CD4-positive, alpha-beta T cell (primary cell): ENCODE data around the gene SLC2A13. TPM values are rescaled to one million over a fixed set of nuclear protein-coding genes. Genes with fewer than 3 reads are reported as not detected.

ENCODE experiments used
- ATAC-seq: fragments of 200-7000 bp; cut with Tn5 transposase; one replicate; pipeline ENCODE4 v1.10.0; 2022; ENCODE audit warnings: mild to moderate bottlenecking; ENCODE audit not compliant: poor library complexity
- CTCF ChIA-PET: fragments of 350-600 bp; sonication (Branson Sonifier 250); formaldehyde crosslinking; loops from one replicate; lab custom pipeline; 2021; ENCODE audit warnings: antibody characterized with exemption, inconsistent platforms; lab: Charles Lee
- POLR2A ChIA-PET: fragments of 350-600 bp; sonication (Branson Sonifier 250); formaldehyde crosslinking; loops from one replicate; lab custom pipeline; 2021; ENCODE audit warnings: antibody characterized with exemption, inconsistent platforms; lab: Charles Lee
- DNase-seq, 14 experiments: peaks; one replicate each; pipeline ENCODE4 v3.0.0-alpha.2; 2013 to 2020; ENCODE audit warnings: mixed read lengths in 2 of 14
- H3K27ac ChIP-seq, 2 donors: one replicate each; pipeline versions ENCODE4 v1.5.1 to v1.7.0; 2013; ENCODE audit warnings: low read length in 2 of 2, low read depth in 1 of 2, mild to moderate bottlenecking in 1 of 2
- H3K27me3 ChIP-seq, 2 experiments: 1 replicate in 1 of 2; 2 replicates in 1 of 2; pipeline versions ENCODE4 v1.6.1 to v1.7.0; 2013; ENCODE audit warnings: low read length in 2 of 2, control low read depth in 1 of 2, mild to moderate bottlenecking in 1 of 2, moderate library complexity in 1 of 2; ENCODE audit not compliant: insufficient read depth in 2 of 2, control insufficient read depth in 1 of 2
- H3K36me3 ChIP-seq: one replicate; pipeline ENCODE4 v1.6.1; 2013; ENCODE audit warnings: low read length, control low read depth; ENCODE audit not compliant: insufficient read depth
- H3K4me1 ChIP-seq: one replicate; pipeline ENCODE4 v1.6.1; 2013; ENCODE audit warnings: low read length, control low read depth; ENCODE audit not compliant: insufficient read depth
- H3K4me3 ChIP-seq: one replicate; pipeline ENCODE4 v1.5.1; 2013; ENCODE audit warnings: mild to moderate bottlenecking, low read length, moderate library complexity
- H3K9me3 ChIP-seq, 2 experiments: 1 replicate in 1 of 2; 2 replicates in 1 of 2; pipeline versions ENCODE4 v1.6.1 to v1.7.0; 2013; ENCODE audit warnings: low read length in 2 of 2, mild to moderate bottlenecking in 2 of 2, control low read depth in 1 of 2, moderate library complexity in 1 of 2; ENCODE audit not compliant: control insufficient read depth in 1 of 2, insufficient read depth in 1 of 2
- H3K27ac Mint-ChIP-seq: one replicate; pipeline ENCODE4 v1.8.0; 2020; ENCODE audit warnings: mixed read lengths
- H3K27me3 Mint-ChIP-seq: one replicate; pipeline ENCODE4 v1.8.0; 2021; ENCODE audit warnings: mixed read lengths
- H3K36me3 Mint-ChIP-seq: one replicate; pipeline ENCODE4 v1.8.0; 2021; ENCODE audit warnings: low read depth, mixed read lengths
- H3K4me1 Mint-ChIP-seq: one replicate; pipeline ENCODE4 v1.8.0; 2021; ENCODE audit warnings: low read depth, mixed read lengths
- H3K4me3 Mint-ChIP-seq: one replicate; pipeline ENCODE4 v1.8.0; 2020; ENCODE audit warnings: mild to moderate bottlenecking, mixed read lengths
- H3K9me3 Mint-ChIP-seq: one replicate; pipeline ENCODE4 v1.8.0; 2020; ENCODE audit warnings: mixed read lengths
- intact Hi-C, 2 experiments: fragments of 100-400 bp; cut with DNase I in 1 of 2; cut with micrococcal nuclease in 1 of 2; formaldehyde crosslinking; loops; one replicate each; pipeline versions ENCODE4 v1.15.1 to v1.9.0; 2023 to 2025; cut with DNase I, micrococcal nuclease
- total RNA-seq, 174 experiments: library from RNA in 2 of 174; stranded (reverse) in 2 of 174; gene quantifications; one replicate each; pipeline ENCODE4 v1.2.3 and lab custom pipeline; 2021 to 2026
- TF ChIP-seq, protein P1 (sequence below): fragments of 200-600 bp; IDR thresholded peaks from one replicate; pipeline ENCODE4 v1.8.0; 2022; ENCODE audit warnings: antibody characterized with exemption, mild to moderate bottlenecking

The SLC2A13 gene
- total RNA-seq, 2 experiments from 2014 or later = 1.6 to 1.7 TPM

GRCh38 chr12:40034156-40034555 is 71.7 kb downstream of the SLC2A13 start:
- DNase-seq (no peak), ATAC-seq (no peak)
- TF ChIP-seq, protein P1, sequence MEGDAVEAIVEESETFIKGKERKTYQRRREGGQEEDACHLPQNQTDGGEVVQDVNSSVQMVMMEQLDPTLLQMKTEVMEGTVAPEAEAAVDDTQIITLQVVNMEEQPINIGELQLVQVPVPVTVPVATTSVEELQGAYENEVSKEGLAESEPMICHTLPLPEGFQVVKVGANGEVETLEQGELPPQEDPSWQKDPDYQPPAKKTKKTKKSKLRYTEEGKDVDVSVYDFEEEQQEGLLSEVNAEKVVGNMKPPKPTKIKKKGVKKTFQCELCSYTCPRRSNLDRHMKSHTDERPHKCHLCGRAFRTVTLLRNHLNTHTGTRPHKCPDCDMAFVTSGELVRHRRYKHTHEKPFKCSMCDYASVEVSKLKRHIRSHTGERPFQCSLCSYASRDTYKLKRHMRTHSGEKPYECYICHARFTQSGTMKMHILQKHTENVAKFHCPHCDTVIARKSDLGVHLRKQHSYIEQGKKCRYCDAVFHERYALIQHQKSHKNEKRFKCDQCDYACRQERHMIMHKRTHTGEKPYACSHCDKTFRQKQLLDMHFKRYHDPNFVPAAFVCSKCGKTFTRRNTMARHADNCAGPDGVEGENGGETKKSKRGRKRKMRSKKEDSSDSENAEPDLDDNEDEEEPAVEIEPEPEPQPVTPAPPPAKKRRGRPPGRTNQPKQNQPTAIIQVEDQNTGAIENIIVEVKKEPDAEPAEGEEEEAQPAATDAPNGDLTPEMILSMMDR = no peak
- Mint-ChIP-seq H3K4me1 (no peaks in the 10 kb centered on the region), H3K9me3 (no peaks in the 10 kb centered on the region), H3K36me3 (no peaks in the 10 kb centered on the region), H3K4me3 (no peak overlapping the region), H3K27me3 (no peaks in the 10 kb centered on the region), H3K27ac (no peak overlapping the region)
- CTCF ChIA-PET = interaction anchor here (0.8 kb wide), 1 partner anchor 23 kb away, joined by 3 read pairs; no protein-coding TSS in a partner anchor
- H3K9me3 ChIP-seq = no peaks in the 10 kb centered on the region
- POLR2A ChIA-PET = no interaction called here
- H3K4me1 ChIP-seq = no peaks in the 10 kb centered on the region
- H3K4me3 ChIP-seq = no peak overlapping the region
- no peak overlapping the region for H3K27ac ChIP-seq
- no peaks in the 10 kb centered on the region for H3K36me3 ChIP-seq
- no peaks in the 10 kb centered on the region for H3K27me3 ChIP-seq
- intact Hi-C loops = no loop called here

- ChIA-PET POLR2A (no interaction called here), CTCF (interaction anchor here (0.8 to 1.3 kb wide), 3 partner anchors 8 to 22 kb away, joined by 3 read pairs; no protein-coding TSS in a partner anchor)
- Mint-ChIP-seq H3K4me3 (no peak overlapping the region), H3K9me3 (no peaks in the 10 kb centered on the region), H3K36me3 (no peaks in the 10 kb centered on the region), H3K27ac (no peak overlapping the region), H3K4me1 (no peaks in the 10 kb centered on the region), H3K27me3 (no peaks in the 10 kb centered on the region)
- Histone ChIP-seq H3K9me3 (no peaks in the 10 kb centered on the region), H3K27me3 (no peaks in the 10 kb centered on the region), H3K27ac (no peak overlapping the region), H3K4me3 (no peak overlapping the region), H3K36me3 (no peaks in the 10 kb centered on the region), H3K4me1 (no peaks in the 10 kb centered on the region)
- ATAC-seq = no peak
- TF ChIP-seq, protein P1 = no peak
- intact Hi-C loops = no loop called here
- no peak for DNase-seq
Observed at GRCh38 chr12:40033242-40033630, 72.6 kb downstream of the SLC2A13 start.

- CTCF ChIA-PET = interaction anchor here (0.9 to 1.3 kb wide), 2 partner anchors 9 to 11 kb away, joined by 3 read pairs; no protein-coding TSS in a partner anchor
- POLR2A ChIA-PET = interaction anchor here (0.6 kb wide), 1 partner anchor 72 kb away, joined by 3 read pairs; no protein-coding TSS in a partner anchor
- ATAC-seq = no peak
Observed at GRCh38 chr12:40032433-40033241, 73.2 kb downstream of the SLC2A13 start.

More at GRCh38 chr12:40032433-40033241, 73.2 kb downstream of the SLC2A13 start:
- intact Hi-C loops = no loop called here
- no peaks in the 10 kb centered on the region for H3K27me3 Mint-ChIP-seq
- H3K4me3 Mint-ChIP-seq = no peak overlapping the region
- H3K27ac Mint-ChIP-seq = no peak overlapping the region
- Histone ChIP-seq H3K36me3 (no peaks in the 10 kb centered on the region), H3K9me3 (no peaks in the 10 kb centered on the region), H3K4me3 (no peak overlapping the region), H3K27me3 (no peaks in the 10 kb centered on the region), H3K27ac (no peak overlapping the region), H3K4me1 (no peaks in the 10 kb centered on the region)
- H3K4me1 Mint-ChIP-seq = no peaks in the 10 kb centered on the region
- H3K9me3 Mint-ChIP-seq = no peaks in the 10 kb centered on the region
- TF ChIP-seq, protein P1 = no peak
- DNase-seq = no peak
- H3K36me3 Mint-ChIP-seq = no peaks in the 10 kb centered on the region
